Gastrocnemius medialis (tissue), 4 donors: Measurements from ENCODE around the gene ATP6V1G2. TPM values are rescaled to one million over a fixed set of nuclear protein-coding genes. Genes with fewer than 3 reads are reported as not detected.
A peak's percentile ranks its signal among the peaks of the same experiment; 100 is the strongest.

Source experiments
- ATAC-seq, 2 donors: fragments of 150-250 bp; one replicate each; pipeline ENCODE4 v1.9.1; 2016
- DNase-seq, 2 donors: peaks; one replicate each; pipeline ENCODE4 v3.0.0-alpha.2; 2019
- H3K27ac ChIP-seq, 4 donors: fragments of 200-600 bp; sonication (generic); 1 replicate in 1 of 4; 2 replicates in 3 of 4; pipeline ENCODE4 v1.5.1; 2016 to 2018; ENCODE audit warnings: mild to moderate bottlenecking in 2 of 4, moderate library complexity in 1 of 4
- H3K27me3 ChIP-seq, 3 donors: fragments of 200-600 bp; sonication (generic) in 2 of 3; 1 replicate in 1 of 3; 2 replicates in 2 of 3; pipeline versions ENCODE4 v1.5.1 to v1.6.0; 2016 to 2019; ENCODE audit warnings: mild to moderate bottlenecking in 1 of 3, moderate library complexity in 1 of 3
- H3K36me3 ChIP-seq, 2 donors: fragments of 200-600 bp; sonication (generic) in 1 of 2; one replicate each; pipeline ENCODE4 v1.5.1; 2017 to 2018
- H3K4me1 ChIP-seq, 2 donors: fragments of 200-600 bp; sonication (generic) in 1 of 2; one replicate each; pipeline ENCODE4 v1.5.1; 2016 to 2017; ENCODE audit warnings: mild to moderate bottlenecking in 2 of 2
- H3K4me3 ChIP-seq, 4 donors: fragments of 200-600 bp; sonication (generic) in 3 of 4; 1 replicate in 1 of 4; 2 replicates in 3 of 4; pipeline ENCODE4 v1.5.1; 2016 to 2019; ENCODE audit warnings: mild to moderate bottlenecking in 2 of 4
- H3K9me3 ChIP-seq, 3 donors: fragments of 200-600 bp; sonication (generic) in 2 of 3; 1 replicate in 1 of 3; 2 replicates in 2 of 3; pipeline ENCODE4 v1.5.1; 2016 to 2019
- CTCF ChIP-seq, 5 experiments: fragments of 450-650 bp in 3 of 5; fragments of 200-600 bp in 2 of 5; sonication (generic) in 2 of 5; IDR thresholded peaks in 4 of 5; conservative IDR thresholded peaks in 1 of 5; 1 replicate in 4 of 5; 2 replicates in 1 of 5; pipeline ENCODE4 v1.5.1; 2016 to 2019; ENCODE audit warnings: antibody characterized with exemption in 5 of 5, mild to moderate bottlenecking in 3 of 5, moderate library complexity in 3 of 5
- POLR2A ChIP-seq, 2 donors: fragments of 450-650 bp; IDR thresholded peaks; one replicate each; pipeline ENCODE4 v1.6.1; 2017; ENCODE audit warnings: antibody characterized with exemption in 2 of 2, mild to moderate bottlenecking in 2 of 2, moderate library complexity in 2 of 2
- in situ Hi-C, 4 donors: fragments of 200-750 bp; cut with MboI; loops; one replicate each; pipeline versions ENCODE4 v1.15.0 to v1.8.0; 2017; ENCODE audit warnings: low sequenced_read_pairs in 4 of 4
- intact Hi-C: fragments of 100-400 bp; cut with DNase I; formaldehyde crosslinking; loops from one replicate; pipeline ENCODE4 v1.15.1; 2023; ENCODE audit warnings: low total_unique reads
- total RNA-seq, 4 donors: library from RNA; depleted of rRNA; stranded (reverse); fragments of >200 nt; gene quantifications; one replicate each; pipeline versions ENCODE4 v1.1.0 to v1.2.3, GENCODE V29; 2016

Gene ATP6V1G2
- total RNA-seq, 4 donors from 2014 or later: 0.46 to 1.8 (median 1.1) TPM

GRCh38 chr6:31532644-31533454 is 13.6 kb downstream of the ATP6V1G2 start:
- DNase-seq (no peak), ATAC-seq (no peak)

GRCh38 chr6:31531771-31532643 is 14.4 kb downstream of the ATP6V1G2 start:
- in situ Hi-C loops (loop anchor here in 1 of 4 donors (25.0 kb wide), 1 partner anchor 655 kb away; the partner anchor contains the start of genes AGER, AGPAT1, GPSM3 and PBX2), intact Hi-C loops (no loop called here)
- H3K27ac ChIP-seq: no peak overlapping the region
- H3K4me1 ChIP-seq: no peaks in the 10 kb centered on the region
- no peaks in the 10 kb centered on the region for H3K9me3 ChIP-seq
- H3K36me3 ChIP-seq: peaks cover 4 to 75% of the 10 kb centered on the region in 2 donors
- H3K4me3 ChIP-seq: no peak overlapping the region
- no peak for TF ChIP-seq CTCF (IDR thresholded peaks at IDR 0.05 in 4 of 5, conservative IDR thresholded peaks at IDR 0.05 in 1 of 5)
- no peak for TF ChIP-seq POLR2A (IDR thresholded peaks at IDR 0.05)
- ATAC-seq: no peak
- no peak for DNase-seq
- H3K27me3 ChIP-seq: no peaks in the 10 kb centered on the region

More at GRCh38 chr6:31532644-31533454, 13.6 kb downstream of the ATP6V1G2 start:
- in situ Hi-C loops: loop anchor here in 1 of 4 donors (25.0 kb wide), 1 partner anchor 654 kb away; the partner anchor contains the start of genes AGER, AGPAT1, GPSM3 and PBX2
- intact Hi-C loops: no loop called here
- Histone ChIP-seq H3K27me3 (no peaks in the 10 kb centered on the region), H3K9me3 (no peaks in the 10 kb centered on the region), H3K36me3 (peaks cover 4 to 83% of the 10 kb centered on the region in 2 donors), H3K27ac (peak overlapping the region in 1 of 4 donors; percentile 27), H3K4me3 (no peak overlapping the region), H3K4me1 (no peaks in the 10 kb centered on the region)
- TF ChIP-seq CTCF (IDR thresholded peaks at IDR 0.05 in 4 of 5, conservative IDR thresholded peaks at IDR 0.05 in 1 of 5): no peak

- no peak for DNase-seq
- intact Hi-C loops: no loop called here
Observed at GRCh38 chr6:31531162-31531561, 15.2 kb downstream of the ATP6V1G2 start.

More at GRCh38 chr6:31531162-31531561, 15.2 kb downstream of the ATP6V1G2 start:
- Histone ChIP-seq H3K9me3 (no peaks in the 10 kb centered on the region), H3K4me1 (no peaks in the 10 kb centered on the region), H3K4me3 (no peak overlapping the region), H3K36me3 (peaks cover 0 to 66% of the 10 kb centered on the region in 2 donors), H3K27ac (no peak overlapping the region), H3K27me3 (no peaks in the 10 kb centered on the region)
- ATAC-seq: no peak
- TF ChIP-seq POLR2A (IDR thresholded peaks at IDR 0.05) (no peak), CTCF (IDR thresholded peaks at IDR 0.05 in 4 of 5, conservative IDR thresholded peaks at IDR 0.05 in 1 of 5) (no peak)
- in situ Hi-C loops: loop anchor here in 1 of 4 donors (25.0 kb wide), 1 partner anchor 656 kb away; the partner anchor contains the start of genes AGER, AGPAT1, GPSM3 and PBX2
